Bronchial epithelial cell (primary cell): ENCODE results near the gene PDGFRB. TPM values are rescaled to one million over a fixed set of nuclear protein-coding genes. Genes with fewer than 3 reads are reported as not detected.

Experiments
- DNase-seq: peaks from one replicate; pipeline ENCODE4 v3.0.0-alpha.2; 2010; ENCODE audit warnings: low read depth
- FAIRE-seq: peaks from 2 replicates; lab custom pipeline; 2011; peaks lifted over from hg19 to GRCh38; lab: Jason Lieb, UNC
- H3K27me3 ChIP-seq: 2 replicates; pipeline ENCODE4 v1.5.1; 2011; ENCODE audit warnings: low read length; ENCODE audit not compliant: control insufficient read depth, insufficient read depth
- H3K36me3 ChIP-seq: 2 replicates; pipeline ENCODE4 v1.5.1; 2011; ENCODE audit warnings: low read length; ENCODE audit not compliant: control insufficient read depth, insufficient read depth
- H3K4me3 ChIP-seq: 2 replicates; pipeline ENCODE4 v1.5.1; 2011; ENCODE audit warnings: mild to moderate bottlenecking, low read depth, low read length, control low read depth
- CTCF ChIP-seq: IDR thresholded peaks from 2 replicates; pipeline ENCODE4 v1.5.1; 2011; ENCODE audit warnings: mild to moderate bottlenecking, moderate library complexity, low read length, control low read depth, inconsistent platforms; ENCODE audit not compliant: insufficient read depth, severe bottlenecking
- total RNA-seq: library from RNA; depleted of rRNA; stranded (reverse); fragments of >200 nt; gene quantifications from 2 replicates; pipeline ENCODE4 v1.2.1, GENCODE V29; 2014

The PDGFRB gene
- total RNA-seq, 1 donor from 2014 or later: 1.6 TPM

DNA sequence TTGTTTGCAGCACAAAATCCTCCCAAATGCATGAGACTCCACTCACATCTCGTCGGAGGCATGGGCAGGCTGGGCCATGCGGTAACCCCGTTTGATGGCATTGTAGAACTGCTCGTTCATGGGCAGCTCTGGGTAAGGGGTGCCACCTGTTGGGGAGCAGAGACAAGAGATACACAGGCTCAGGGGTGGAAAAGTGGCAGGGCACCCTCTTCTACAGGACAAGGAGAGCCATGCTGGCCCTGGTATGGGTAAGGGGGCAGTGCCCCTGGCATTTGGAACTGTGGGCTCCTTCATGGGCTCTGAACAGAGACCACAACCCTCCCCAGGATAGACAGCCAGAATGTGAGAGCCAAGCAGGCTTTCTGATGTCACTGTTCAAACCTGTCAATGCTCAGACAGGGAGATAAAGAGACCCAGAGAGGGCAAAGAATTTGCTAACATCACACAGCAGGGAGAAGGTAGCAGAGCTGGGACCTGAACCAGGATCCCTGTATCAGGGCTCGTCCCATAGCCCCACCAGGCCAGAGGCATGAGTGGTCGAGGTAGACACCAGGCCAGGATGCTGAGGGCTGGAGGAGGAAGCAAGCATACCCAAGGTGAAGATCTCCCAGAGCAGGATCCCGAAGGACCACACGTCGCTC lies 36.1 kb downstream of the PDGFRB start:
- no peak for TF ChIP-seq CTCF
- Histone ChIP-seq H3K36me3 (no peaks in the 10 kb centered on the region), H3K27me3 (no peaks in the 10 kb centered on the region), H3K4me3 (no peak overlapping the region)
- FAIRE-seq (no peak), DNase-seq (no peak)

DNA sequence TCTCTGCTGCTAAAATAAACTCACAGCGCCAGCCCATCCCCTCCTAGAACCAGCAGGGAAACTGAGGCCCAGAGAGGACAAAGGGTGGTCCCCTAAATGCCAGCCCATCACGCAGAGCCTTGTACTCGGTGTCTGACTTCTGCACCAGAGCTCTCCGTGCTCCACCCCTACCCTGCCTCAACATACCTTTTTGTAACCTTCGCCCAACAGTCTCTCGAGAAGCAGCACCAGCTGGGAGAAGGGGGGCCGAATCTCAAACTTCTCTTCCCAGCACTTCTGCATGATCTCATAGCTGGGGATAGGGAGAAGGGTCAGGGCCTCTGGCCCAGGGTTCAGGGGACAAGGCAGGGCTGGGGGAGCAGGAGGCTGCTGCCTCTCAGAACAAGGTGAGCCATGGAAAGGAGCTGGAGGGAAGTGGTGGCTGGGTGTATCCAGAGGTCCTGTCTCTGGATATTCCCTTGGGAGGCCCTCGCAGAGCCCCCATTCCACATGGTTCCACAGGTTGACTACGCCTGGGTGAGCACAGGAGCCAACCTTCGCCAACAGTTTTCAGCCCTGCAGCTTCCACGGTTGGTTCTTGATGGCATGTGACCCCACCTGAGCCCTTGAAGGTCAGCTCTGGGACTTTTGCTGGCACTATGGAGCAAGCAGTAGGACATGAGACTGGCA lies 37.0 kb downstream of the PDGFRB start:
- H3K4me3 ChIP-seq: no peak overlapping the region
- no peak for FAIRE-seq
- no peaks in the 10 kb centered on the region for H3K27me3 ChIP-seq
- DNase-seq: no peak
- no peaks in the 10 kb centered on the region for H3K36me3 ChIP-seq
- TF ChIP-seq CTCF: no peak

- Histone ChIP-seq H3K27me3 (no peaks in the 10 kb centered on the region), H3K4me3 (no peak overlapping the region), H3K36me3 (no peaks in the 10 kb centered on the region)
- no peak for TF ChIP-seq CTCF
- DNase-seq (no peak), FAIRE-seq (no peak)
These were observed 37.6 kb downstream of the PDGFRB start for GRCh38 chr5:150117945-150118560.

GRCh38 chr5:150116667-150117400 lies 38.8 kb downstream of the PDGFRB start:
- no peaks in the 10 kb centered on the region for H3K27me3 ChIP-seq
- DNase-seq (no peak), FAIRE-seq (no peak)
- H3K36me3 ChIP-seq: no peaks in the 10 kb centered on the region
- H3K4me3 ChIP-seq: no peak overlapping the region
- TF ChIP-seq CTCF: no peak

GRCh38 chr5:150114773-150115408 lies 40.8 kb downstream of the PDGFRB start:
- no peak overlapping the region for H3K4me3 ChIP-seq
- no peak for TF ChIP-seq CTCF
- no peaks in the 10 kb centered on the region for H3K36me3 ChIP-seq
- DNase-seq (no peak), FAIRE-seq (no peak)
- no peaks in the 10 kb centered on the region for H3K27me3 ChIP-seq
